Activated T-cell treated with anti-CD3 and anti-CD28 coated beads for 48 hours (primary cell): Measurements from ENCODE around the gene CEP85.
"Not testable (repeated sequence)": the region's sequence is repeated elsewhere in the genome, so short reads cannot be mapped to it uniquely, and the experiment has no call there.

ENCODE experiments used
- DNase-seq: peaks from one replicate; pipeline ENCODE4 v3.0.0-alpha.2; 2020; ENCODE audit warnings: low read depth

The CEP85 gene

DNA sequence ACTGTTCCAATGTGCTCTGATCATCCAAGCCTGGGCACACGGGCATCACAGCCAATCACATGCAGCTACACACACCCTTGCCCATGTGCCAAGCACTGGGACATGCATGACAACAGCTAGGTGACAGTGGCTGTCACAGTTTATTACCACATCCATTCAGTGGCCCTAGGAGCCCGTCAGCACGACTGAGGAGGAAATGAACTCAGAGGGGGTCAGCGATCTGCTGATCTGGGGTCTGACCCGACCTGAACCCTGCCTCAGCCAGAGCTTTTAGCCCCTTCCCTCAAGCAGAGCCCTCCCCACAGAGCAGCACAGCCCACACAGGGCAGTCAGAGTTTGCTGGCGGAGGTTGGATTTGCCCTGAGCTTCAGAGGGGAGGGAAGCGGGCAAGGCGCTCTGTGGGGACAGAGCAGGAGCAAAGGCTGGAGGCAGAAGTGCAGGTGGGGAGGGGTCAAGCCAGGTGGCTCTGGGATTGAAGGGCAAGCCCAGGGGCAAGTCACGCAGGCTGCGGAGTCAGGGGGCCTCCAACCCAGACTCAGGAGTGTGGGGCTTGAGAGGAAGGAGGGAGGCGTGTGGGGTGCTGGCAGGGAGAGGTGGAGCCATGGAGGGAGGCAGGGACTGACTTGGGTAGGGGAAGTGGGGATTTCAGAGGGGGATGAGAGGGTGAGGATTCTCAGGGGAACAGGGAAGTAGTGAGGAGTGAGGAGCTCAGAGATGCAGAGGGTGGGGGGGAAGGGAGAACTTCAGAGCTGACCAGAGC is 56.3 kb downstream of the CEP85 start:
- no peak for DNase-seq

DNA sequence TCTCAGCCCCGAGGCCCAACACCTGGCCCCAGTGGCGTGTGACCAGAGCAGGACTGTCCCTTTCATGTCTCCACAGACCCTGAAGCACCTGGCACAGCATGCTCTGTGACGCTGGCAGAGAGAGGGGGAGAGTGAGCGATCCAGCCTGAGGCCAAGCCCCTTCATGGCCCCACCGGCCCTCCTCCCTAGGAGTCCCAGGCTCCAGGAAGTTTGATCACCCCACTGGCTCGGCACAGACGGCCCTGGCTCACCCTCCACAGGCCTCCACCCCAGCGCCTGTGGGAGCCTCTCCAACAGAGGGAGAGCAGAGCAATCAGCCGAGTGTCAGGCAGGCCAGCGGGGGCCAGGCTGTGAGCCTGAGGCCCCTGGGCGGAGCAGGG is 56.9 kb downstream of the CEP85 start:
- no peak for DNase-seq

DNA sequence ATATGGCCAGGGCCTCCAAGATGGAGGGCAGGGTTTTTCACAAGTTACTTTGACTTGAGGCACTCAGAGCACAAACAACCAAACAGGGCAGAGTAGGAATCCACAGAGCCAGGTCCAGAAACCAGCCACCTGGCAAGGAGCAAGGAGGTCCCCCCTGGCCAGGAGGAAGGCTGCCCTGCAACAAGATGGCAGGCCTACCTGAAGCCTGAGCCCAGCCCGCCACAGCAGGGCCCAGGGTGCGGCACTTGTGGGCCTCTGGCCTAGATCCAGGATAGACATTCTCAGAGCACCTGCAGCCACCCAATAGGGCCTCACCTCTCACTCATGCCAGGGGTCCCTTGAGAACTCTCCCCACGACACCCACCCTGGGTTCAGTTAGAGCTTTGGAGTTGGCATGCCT is 57.4 kb downstream of the CEP85 start:
- no peak for DNase-seq

DNA sequence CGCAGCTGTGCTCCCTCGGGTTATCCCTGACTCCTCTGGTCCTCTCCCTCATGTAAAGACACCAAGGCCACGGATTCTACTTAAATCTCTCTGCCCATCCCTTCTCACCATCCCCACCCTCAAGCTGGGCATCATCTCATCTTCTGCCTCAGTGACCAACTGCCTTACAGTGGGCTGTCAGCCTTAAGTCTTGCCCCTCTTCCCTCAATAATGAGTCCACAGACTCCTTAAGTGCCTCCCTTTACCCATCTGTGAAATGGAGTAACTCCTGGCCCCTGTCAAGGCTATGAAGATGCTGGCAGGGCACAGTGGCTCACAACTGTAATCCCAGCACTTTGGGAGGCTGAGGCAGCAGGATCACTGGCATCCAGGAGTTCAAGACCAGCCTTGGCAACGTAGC is 57.9 kb downstream of the CEP85 start:
- DNase-seq, result no peak

DNA sequence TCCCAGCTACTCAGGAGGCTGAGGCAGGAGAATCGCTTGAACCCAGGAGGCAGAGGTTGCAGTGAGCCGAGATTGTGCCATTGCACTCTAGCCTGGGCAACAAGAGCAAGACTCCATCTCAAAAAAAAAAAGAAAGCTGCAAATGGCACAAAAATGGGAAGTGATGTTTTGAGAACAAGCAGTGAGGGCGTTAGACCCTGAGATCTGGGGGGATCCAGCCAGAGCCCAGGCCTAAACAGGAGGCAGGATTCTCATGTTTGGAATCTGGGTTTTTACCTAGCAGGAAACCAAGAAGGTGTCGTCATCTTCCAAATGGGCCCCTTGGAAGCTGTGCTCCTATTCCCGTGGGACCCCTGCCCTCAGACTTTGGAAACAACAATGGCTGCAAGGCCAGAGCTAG is 58.7 kb downstream of the CEP85 start:
- DNase-seq, result not testable (repeated sequence)

DNA sequence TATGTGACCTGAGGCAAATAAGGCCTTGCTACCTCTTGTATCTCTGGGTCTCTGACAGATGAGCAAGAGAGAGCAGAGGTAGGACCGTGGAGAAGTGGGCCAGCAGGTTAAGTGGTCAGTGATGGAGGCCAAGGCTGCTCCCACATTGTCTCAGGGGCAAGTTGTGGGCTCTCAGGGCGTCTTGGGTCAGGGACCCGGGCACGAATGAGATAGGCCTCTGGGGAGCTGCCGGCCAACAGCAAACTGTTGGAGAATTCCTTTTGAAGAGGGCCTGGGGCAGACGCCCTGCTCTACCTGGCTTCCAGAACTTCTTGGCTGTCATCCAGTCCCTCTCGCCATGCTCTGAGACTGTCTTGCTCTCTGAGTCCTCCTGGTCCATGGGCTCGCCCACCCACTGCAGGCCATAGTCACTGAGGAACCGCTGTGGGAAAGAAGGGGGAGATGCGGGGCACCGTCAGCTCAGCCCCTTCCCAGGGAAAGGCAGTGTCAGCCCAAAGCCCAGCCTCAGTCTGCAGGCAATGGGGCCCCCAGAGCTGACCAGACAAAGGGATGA is 60.0 kb downstream of the CEP85 start:
- DNase-seq, result no peak

DNA sequence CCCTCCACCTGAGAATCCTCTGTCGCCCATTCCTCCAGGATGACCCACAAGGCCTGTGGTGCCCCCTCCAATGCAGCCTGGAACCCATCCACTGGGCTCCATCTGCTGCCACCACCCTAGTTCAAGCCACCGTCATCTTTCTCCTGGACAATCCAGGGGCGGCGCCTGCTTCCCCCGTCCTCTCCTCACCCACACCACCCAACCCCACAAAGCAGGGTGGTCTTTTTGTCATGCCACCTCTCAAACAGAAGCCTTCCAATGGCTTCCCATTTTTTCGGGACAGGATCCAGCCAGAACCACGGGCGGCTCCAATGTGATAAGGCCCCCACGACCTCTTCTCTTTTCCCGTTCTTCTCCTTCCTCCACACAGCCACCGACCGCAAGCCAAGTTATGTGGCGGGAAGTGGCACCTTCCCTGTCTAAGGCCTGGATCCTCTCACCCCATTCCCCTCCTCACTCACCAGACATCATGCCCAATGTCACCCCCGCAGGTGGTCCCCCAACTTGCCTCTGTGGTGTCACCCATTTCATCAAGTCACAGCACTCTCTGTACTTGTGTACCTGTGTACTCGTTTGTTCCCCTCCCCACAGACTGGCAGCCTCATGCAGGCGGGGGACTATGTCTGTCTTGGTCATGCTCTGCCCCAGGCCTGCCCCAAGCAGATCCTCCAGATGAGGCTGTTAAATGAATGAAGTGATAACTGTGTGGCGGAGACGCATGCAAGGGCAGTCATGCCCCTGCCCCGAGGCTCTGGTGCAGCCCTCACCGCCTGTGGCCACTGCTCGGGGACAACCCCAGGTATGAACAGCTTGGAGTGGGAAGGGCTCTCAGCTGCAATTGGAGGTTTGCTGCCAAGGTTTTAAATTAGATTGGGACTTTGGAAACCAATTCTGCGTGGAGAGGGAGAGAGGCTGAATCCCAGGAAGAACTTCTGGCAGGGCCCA is 61.5 kb downstream of the CEP85 start:
- DNase-seq, result no peak

DNA sequence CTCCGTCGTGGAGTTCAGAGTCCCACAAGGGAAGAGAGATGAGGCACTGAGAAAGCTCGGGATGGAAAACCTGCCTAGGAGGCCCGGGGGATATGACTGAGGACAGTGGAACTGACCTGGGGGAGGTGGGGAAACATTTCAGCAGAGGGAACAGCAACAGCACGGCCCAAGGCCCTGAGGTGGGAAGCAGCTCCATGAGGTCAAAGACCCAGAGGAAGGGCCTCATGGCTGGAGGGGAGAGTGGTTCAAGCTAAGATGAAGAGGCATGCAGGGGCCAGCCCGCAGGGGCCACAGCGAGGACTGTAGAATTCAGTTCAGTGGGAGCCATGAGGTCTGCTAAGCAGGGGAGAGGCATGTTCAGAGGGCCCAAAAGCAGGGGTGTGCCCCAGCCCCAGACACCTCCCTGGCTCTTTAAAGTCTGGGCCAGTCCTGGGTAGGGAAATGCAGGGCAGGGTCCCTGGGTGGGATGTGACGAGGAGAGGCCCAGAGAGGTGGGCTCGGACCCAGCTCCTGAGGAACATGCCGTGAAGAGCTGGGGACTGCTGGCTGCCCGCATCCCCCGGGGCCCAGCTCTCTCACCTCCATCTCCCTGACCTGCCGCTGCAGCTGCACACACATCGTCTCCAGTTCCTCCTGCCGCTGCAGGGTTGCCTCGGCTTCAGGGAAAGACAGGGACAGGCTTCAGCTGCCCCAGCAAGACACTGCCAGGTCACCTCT is 62.5 kb downstream of the CEP85 start:
- DNase-seq, result no peak

DNA sequence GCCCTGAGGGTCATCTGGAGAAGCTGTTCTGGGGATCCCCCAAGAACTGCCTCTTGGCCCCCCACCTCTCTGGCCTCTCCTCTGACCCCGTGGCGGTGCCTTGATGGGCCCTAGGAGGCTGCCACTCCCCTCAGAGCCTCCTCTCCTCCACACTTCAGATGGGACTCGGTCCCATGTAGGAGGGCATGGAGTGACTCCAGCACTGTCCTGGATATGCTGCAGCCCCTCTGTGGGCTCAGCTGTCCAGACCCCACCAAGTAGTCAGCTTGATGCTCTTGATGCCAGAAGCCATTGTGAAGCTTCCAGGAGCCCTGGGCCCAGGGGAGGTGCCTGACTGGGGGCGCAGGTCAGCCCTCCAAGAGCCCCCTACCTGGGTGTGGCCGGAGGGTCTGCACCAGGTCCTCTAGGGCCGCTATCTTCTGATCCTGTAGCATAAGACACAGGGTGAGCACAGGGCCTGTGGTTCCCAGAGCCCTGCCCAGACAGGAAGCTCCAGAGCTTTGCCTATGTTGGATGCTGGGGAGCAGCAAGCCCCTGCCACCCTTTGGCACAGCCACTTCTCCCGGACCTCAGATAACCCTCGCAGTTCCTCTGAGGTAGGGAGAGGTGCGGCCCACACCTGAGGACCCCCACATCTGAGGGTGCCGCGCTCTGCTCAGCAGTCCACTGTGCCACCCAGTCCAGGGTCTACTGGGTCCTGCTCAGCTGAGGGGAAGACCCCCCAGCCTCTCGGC is 63.2 kb downstream of the CEP85 start:
- no peak for DNase-seq

DNA sequence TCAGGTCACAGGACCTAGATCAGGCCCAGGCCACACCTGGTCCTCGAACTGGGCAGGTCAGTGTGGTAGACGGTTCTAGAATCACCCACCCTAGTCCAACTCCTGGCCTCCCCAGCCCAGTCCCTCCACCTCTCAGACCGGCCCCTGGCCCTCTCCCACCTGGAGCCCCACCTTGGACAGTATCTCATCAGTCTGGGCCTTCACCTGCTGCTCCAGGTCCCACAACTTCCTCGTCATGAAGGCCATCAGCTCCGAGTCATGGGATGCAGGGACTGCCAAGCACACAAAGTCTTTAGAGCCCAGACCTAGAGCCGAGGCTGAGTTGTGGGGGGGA is 63.8 kb downstream of the CEP85 start:
- DNase-seq, result no peak

DNA sequence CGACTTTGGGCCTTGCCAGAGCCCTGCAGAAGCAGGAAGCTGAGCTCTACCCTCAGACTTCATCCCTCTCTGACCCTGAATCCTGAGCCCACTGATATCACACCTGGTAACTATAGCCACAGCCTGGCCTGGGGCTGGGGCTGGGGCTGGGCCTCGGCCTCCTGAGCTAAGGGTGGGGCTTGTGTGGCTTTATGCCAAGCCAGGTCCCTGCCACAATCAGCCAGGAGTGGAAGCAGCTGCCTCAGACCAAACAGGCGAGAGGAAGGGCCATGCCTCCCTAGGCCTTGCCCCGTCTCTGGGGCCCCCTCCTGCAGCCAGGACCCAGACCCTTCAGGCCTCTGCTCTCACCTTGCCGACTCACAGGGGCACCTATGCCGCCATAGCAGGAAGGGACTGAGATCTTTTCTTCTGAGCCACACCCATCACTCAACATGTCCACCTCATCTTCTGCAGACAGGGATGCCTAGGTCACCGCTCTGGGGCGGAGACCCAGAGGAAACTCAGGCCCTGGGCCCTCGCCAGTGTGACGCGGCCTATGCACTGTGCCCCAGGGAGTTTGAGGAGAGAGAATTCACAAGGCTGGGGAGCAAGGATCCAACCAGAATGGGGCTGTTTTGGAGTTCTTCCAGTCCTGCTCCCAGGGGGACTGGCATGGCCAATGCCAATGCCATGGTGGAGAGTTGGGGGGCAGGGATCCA is 66.7 kb downstream of the CEP85 start:
- no peak for DNase-seq

DNA sequence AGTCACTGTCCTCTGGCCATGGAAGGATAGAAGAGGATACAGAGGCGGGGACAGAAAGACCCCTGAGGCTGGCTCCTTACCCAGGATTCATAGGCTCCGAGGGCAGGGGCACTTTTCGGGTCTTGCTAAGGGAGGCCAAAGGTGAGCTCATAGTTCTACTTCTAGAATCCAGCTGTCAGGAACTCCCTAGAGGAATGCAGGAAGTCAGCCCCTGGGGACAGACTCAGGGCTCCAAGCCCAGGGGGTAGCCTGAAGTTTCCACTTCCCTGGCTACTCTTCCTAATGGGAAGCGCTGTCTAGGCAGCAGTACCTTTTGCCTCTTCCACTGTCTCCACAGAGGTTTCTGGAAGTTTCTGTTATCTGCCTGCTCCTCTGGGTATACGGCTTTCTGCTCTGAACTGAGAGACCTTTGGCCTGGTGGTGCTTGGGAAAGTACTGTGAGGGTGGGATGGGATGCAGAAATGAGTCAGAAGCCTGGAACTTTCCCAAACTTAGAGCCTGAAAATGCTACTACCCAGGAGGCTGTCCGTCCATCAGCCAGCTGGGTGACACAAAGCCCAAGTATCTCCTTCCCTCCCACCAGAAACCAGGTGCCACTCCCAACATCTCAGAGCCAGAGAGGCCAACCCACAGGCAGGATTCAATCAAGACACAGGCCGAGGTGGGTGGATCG is 68.9 kb downstream of the CEP85 start:
- no peak for DNase-seq

DNA sequence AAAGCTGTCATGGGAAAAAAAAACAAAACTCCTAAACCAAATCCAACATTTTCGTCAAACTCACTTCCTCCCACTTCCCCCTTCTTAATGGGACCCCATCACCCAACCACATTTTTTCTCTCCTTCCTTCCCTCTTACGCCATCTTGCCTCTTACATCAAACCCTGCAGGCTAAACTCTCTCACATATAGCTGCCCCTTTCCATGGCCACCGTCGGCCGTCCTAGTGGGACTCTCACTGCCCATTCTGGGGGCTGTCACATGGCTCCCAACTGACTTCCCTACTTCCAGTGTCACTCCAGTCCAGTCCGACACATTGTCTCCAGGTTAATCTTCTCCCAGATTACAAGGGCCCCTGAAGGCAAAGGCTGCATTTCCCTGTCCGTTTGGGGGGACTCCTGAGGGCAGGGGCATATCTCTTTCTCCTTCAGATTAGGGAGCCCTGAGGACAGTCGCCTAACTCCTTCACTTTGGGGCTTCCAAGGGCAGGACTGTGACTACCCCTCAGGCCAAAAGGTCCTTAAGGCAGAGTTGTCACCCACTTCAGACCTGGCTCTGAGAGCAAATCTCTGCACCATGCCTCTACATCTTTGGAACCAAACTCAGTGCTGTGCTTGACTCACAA is 71.8 kb downstream of the CEP85 start:
- no peak for DNase-seq

DNA sequence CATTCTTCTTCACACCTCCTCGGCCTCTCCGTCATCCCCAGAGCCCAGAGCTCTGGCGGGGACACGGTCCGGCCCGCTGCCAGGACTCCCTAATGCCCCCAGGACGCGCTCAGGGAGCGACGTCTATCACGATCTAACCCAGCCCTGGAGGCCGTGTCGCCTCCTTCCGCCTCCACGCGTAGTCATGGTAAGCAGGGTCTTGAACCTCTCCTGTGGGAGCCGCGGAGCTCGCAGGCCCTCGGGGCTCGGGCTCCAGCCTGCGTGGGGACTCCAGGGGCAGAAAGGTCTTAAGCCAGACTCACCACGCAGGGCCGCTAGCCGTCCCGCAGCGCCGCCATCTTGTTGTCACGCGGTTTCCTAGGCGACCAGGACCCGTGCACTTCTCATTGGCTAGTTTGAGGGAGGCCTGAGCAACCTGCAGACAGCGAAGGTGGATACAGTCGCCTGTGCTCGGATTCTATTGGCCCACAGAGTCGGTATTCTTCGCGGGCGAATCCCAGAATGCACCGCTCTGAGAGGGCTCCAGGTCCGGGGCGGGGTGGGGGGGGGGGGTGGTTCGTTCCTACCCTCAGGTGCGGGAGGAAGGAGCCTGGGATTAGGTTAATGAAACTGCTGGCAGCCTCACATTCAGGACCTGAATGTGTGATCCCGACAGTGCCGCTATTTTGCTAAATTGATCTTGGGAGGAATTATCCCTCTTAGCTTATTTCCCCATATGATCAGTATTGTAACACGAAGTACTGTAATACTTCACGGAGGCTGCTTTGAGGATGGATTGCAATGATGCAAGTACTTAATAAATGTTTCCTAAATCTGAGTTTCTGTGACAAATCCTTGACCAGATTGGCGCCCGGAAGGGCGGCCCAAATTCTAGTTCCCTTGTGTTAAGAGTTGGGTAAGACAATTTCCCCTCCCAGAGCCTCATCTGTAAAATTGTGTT is 72.6 kb downstream of the CEP85 start, which contains the start of gene UBXN11:
TSS of gene UBXN11 (minus strand) at position 347 of the 940 bp plus-strand sequence. CDS start 3,753 bp downstream, outside the sequence.
- DNase-seq, result peak; percentile 87

DNA sequence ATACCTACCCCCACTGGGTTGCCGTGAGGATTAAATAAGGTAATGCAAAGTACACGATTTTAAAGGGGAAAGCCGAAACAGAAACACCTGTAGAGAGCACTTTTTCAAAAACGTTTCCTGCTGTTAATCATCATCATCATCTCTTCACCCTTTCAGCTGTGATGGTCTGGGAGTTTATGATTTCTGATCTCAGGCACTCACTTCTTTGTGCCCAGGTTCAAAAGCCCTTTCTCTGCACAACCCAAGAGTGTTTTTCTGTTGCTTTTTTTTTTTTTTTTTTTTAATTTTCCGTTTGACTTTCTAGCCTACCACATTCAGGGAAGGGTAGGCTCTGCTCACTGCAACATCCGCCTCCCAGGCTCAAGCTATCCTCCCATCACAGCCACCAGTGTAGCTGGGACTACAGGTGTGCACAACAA is 73.4 kb downstream of the CEP85 start:
- no peak for DNase-seq

DNA sequence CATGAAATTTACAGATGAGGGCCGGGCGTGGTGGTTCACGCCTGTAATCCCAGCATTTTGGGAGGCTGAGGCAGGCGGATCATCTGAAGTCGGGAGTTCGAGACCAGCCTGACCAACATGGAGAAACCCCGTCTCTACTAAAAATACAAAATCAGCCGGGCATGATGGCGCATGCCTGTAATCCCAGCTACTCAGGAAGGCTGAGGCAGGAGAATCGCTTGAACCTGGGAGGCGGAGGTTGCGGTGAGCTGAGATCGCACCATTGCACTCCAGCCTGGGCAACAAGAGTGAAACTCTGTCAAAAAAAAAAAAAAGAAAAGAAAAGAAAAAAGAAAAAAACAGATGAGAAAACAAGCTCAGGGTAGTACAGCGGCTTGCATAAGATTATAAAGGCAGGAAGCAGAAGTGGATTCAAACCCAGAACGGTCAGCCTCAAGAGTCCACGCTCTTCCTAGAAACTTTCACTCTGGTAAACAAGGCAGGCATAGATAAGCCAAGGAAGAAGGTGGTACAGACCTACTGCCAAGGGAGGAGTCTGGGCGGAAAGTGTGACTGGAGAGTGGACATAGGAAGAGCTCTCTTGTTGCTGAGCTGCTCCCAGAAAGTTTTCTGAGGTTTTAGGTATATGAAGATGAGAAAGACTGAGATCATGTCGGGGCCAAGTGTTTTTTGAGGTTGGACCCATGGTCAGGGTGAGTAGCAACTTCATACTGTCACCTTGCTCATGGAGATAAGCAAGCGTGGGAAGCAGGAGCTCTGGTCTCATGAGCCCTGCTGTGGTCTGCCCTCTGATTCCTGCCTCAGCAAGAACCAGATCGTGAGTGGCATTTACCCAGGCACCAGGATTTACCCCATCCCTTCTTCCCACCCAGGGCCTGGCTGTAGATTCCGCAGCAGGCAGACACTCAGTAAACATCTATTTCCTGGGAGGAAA is 74.2 kb downstream of the CEP85 start:
- peak; percentile 37 for DNase-seq

DNA sequence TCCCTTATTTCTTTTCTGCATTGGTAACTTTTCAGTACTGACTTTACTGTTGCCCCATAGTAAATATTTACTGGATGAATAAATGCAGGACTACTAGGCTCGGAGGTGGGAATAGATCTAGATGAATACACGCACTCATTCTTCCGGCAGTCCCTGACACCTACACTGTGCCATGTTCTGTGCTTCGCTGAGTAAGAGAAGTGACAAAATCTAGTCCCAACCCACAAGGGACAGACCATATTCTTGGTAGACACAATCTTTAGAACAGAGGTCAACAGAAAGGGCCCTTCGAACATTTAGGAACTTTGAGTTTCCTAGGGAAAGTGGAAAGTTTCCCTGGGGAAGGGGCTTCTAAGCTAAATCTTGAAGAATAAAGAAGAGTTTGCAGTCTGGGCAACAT is 80.5 kb downstream of the CEP85 start:
- DNase-seq, result no peak
